GM21825 (cell line): ENCODE measurements around the gene GORASP2.

ENCODE experiments used
- ATAC-seq: cut with Tn5 transposase; IDR thresholded peaks from one replicate; pipeline ENCODE4 v1.9.1; 2021; ENCODE audit warnings: mild to moderate bottlenecking, moderate library complexity; ENCODE audit not compliant: unreplicated experiment

Gene GORASP2

DNA sequence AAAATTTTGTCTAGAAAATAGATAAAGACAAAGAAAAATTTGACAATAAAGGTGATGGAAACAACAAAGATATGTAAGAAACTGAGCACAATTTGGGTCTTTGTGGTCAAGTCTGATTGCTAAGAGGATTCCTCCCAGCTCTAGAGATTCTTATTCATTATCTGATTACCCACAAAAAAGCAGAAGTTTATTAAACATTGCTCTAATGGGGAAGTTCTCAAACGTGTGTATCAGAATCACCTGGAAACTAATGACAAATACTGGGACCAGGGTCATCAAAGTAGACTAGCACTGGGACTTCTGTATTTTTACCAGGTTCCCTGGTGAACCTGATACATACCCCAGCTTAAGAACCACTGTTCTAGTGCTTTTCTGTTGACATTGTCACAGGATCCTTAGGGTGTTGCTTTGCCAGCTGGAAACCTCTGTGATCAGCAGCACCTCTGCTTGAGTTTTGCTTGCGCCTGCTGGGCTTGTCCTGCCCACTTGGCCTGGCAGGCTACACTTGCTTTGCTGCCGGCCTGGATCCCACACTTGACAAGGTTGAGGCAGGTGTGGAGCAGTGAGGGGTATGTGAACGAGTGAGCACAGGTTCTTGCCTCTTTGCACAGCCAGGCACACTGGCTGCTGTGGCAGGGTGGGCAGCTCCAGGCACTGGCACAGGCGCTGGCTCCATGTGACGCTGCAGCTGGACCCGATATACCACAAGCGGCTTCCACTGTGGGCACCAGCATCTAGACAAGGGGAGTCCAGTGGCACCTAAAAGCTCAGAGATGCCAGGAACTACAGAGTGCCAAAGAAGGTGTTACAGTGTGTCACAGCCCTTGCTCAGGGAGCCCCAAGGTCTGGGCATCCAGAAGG is 6.2 kb upstream of the GORASP2 start:
- no peak for ATAC-seq

DNA sequence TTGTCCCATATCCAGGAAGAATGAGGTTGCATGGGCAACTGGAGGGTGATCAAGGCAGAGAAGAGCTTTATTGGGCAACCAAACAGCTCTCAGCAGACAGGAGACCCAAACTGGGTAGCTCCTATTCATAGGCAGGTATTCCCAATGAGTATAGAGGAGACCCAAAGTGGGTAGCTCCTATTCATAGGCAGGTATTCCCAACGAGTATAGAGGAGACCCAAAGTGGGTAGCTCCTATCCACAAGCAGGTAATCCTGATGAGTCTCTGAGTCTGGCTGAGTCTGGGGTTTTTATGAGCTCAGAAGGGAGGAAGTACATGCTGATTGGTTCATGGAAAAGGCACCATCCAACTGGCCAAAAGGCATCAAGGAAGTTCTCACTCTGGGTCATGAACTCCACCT is 5.3 kb upstream of the GORASP2 start:
- ATAC-seq, result no peak

DNA sequence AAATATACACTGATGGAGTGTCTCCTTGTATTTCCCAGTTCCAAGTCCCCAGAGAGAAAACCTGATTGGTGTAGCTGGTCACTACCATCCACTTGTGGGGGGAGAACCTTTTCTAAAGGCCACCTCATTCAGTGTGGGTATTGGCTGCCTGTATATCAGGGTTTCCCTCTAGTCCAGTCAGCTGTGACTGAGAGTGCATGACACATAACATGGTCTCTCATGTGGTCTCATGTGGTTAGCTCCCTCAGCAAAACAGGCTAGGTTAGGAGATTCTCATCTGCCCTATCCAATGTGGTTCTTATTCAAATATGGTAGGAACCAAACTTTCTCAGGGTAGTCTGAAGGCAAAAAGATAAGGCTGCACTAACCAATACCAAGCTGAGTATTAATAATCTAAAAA is 4.1 kb upstream of the GORASP2 start:
- no peak for ATAC-seq

DNA sequence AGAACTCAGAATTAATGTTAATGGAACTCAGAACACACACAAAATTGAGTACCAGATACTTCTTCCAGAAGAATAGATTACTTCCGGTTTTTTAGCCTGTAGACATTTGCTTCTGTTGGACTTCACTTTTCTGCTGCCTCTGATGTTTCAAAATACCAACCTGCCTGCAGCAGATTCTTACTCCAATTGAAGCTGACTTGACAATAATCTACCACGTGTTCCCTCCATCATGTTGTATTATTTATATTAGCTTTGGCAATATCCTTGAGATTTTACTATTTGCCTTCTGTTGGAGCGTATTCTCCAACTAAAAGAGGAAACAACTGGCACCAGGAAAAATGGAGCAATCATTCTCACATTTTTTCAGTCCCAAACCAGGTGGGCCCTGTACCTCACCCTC is 3.1 kb upstream of the GORASP2 start:
- no peak for ATAC-seq

DNA sequence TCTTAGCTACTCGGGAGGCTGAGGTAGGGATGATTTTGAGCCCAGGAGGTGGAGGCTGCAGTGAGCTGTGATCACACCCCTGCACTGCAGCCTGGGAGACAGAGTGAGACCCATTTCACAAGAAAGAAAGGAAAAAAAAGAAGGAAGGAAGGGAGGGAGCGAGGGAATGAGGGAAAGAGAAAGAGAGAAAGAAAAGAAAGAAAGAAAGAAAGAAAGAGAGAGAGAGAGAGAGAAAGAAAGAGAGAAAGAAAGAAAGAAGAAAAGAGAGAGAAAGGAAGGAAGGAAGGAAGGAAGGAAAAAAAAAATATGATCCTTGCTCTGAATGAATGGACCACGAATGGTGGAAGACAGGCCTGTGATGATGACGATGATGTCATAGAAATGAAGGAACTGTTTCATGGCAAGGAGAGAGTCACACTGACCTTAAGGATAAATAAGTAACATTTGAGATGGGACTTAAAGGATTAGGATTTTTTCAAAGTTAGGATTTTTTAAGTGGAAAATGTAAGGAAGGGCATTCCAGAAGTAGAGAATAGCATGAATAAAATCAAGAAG is 2.2 kb upstream of the GORASP2 start:
- no peak for ATAC-seq

DNA sequence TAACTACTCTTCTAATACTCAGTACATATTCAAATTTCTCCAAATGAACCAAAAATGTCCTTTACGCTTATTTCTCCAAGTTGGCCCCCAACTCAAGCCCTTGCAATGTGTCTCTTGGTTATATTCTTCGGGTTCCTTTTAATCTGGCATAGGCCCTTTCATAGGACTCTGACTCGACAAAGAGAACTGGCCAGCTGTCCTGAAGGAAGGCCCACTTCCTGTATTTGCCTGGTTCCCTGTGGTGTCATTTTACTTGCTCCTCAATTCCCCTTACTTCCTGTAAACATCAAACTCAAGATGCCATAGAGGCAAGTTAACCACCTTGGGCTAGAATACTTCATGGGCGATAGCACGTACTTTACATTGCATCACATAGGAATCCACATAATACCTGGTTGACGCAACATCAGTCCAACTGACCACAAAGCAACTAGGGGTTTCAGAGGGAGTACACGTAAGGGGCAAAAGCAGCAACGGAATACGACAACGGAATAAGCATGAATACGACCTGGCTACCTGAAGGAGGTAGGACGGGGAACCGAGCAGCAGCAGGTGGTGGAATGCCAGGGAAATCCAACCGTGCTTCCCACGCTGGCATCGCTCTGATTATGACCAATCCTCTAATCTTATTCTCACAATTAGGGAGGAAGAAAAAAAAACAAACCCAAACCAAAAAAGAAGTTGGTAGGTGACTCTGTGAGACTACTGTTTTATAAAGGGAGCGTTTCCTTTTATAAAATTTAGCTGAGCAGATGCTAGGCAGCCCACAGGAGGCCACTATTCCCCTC is 823 bp upstream of the GORASP2 start:
- no peak for ATAC-seq

DNA sequence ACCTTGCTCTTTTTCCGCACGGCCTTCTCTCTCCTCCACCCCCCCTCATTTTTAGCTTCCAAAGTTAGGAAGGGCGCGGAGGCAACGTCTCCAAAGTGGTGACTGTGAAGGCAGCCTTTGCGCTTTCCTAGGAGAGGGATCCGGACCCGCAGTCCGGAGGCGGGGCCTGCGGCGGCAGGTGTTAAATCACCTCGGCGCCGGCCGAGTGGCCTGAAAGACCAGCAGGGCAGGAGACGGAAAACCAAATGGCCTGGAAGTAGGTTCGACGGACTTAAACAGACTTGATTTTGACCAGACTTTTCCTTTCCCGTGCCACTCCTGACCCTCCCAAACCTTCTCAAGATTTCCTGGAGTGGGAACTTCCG is 615 bp downstream of the GORASP2 start:
- peak; percentile 13 for ATAC-seq

DNA sequence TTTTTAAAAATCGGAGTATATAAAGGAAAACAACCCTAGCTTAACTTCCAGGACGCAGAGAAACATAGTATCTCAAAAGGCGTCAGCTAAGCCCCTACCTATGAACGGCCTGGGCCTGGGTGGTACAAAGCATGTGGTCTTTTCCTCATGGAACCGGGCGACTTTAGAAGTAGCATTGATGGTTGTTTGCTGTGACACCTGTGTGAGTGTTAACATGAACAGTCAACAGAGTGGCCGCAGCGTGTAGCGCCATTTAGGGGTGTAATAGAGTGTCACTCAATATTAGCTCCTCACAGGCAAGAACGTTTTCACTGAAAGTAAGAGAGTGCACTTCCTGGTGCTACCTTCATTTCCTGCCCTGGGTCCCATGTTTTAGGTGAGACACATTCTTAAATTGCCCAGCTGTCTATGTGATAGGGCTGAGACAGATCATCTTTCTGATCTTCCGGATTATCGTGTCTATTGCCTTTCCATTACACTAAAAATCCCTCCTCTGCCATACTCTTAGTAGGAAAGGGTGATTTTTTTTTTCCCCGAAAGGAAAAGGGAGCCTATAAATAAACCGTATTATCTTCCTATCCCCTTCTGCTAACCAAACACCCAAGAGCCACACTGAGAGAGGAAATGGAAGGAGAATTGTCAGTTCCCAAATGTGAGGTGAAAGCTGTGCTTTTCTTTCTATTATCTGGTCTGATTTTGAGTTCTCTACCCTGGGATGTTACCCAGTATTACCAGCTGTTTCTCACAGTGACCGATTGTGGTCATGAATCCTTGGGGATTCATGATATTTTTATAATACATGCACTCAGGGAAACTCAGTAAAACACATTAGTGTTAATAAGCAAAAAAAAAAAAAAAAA is 1.3 kb downstream of the GORASP2 start:
- ATAC-seq, result peak; percentile 30

DNA sequence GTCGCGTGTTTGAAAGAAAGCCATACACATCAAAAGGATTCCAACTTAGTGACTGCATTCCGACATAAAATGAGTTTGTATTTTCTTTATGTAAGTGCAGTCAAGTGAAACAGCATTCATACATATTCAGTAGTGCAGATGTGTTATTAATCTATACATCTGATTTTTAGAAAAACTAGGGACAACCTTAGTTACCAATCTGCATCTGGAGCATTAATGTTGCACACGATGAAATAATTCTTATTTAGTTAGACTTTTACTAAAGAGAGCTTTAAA is 1.9 kb downstream of the GORASP2 start:
- ATAC-seq, result no peak

DNA sequence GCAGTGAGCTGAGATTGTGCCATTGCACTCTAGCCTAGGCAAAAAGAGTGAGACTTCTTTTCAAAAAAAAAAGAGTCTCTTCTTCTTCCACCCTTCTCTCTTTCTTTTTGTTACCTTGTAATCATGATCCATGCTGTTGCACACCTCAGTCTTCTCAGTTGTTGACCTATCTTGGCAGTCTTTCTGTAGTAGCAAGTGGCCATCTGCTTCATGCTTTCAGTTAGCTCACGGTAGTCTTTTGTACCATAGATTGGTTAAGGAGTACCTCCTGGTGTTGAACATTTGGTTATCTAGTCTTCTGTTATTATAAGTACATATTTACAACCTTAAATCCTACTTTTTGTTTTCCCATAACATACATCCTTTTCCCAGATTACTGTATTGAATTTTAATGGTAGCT is 3.1 kb downstream of the GORASP2 start:
- ATAC-seq, result no peak

DNA sequence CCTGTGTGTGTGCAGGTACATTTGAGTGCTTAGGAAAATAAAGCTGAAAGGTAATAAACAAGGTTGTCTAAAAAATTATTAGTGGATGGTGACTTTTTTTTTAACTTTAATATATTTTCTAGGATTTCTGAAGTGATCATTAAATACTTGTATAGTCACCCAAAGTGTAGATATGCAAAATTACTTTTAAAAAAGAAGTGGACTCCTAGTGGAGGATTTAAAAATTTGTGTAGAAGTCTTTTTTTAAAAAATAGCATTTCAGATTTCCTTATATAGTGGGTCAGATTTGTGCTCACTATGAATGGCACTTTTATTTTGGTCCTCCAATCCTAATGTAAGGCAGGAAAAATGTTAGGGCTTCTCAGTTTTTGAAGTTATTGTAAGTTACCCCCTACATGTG is 3.9 kb downstream of the GORASP2 start:
- no peak for ATAC-seq

DNA sequence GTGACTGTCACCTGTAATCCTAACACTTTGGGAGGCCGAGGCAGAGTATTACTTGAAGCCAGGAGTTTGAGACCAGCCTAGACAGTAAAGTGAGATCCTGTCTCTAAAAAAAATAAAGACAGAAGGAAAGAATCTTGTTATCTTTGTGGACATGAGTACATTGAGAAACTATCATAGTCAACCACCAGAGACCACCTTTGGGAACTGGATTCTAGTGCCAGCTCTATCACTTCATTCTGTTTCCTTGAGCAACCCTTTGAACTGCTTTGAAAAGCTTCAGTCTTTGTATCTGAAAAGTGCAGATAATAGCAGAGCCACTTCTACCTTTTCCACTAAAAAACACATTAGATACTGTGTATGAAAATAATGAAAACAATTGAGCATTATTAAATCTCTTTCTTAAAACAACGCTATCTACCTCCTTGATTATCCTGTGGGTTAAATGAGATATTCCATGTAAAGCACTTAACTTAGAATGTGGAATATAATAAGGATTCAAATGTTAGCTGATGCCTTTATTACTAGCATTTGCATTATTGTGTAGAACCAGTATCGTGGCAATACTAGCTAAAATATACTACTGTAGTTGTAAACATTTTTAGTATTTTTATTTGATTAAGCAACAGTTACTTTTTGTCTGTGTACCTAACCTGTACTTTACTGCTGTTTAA is 8.8 kb downstream of the GORASP2 start:
- no peak for ATAC-seq

DNA sequence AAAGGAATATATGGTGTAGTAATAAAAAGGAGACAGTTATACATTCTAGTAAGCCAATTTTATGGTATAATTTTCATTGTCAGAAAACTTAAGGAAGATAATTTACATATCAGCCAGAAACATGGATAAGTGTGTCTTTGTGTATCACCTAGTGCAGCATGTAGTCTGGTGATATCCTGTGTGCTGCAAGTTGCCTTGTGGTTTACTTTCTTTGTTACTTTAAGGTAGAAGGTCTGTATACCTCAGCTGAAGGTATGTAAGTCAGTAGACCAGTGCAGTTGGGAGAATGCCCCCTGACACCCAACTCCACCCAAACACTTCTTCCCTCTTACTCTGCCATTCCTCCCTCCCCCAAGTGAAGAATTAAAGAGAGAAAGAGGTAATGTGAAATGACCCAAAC is 11.0 kb downstream of the GORASP2 start:
- no peak for ATAC-seq

DNA sequence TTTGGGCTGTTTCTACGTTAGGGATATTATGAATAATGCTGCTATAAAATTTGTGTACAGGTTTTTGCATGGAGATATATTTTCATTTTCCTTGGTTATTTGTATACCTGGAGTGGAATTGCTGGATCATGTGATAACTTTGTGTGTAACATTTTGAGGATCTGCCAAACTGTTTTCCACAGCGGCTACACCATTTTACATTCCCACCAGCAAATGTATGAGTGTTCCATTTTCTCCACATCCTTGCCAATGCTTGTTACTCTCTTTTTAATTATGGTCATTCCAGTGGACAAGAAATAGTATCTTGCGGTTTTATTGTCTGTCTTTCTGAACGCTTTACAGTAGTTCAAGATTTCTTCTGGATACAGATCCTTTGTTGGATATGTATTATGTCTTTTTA is 13.6 kb downstream of the GORASP2 start:
- ATAC-seq, result no peak

DNA sequence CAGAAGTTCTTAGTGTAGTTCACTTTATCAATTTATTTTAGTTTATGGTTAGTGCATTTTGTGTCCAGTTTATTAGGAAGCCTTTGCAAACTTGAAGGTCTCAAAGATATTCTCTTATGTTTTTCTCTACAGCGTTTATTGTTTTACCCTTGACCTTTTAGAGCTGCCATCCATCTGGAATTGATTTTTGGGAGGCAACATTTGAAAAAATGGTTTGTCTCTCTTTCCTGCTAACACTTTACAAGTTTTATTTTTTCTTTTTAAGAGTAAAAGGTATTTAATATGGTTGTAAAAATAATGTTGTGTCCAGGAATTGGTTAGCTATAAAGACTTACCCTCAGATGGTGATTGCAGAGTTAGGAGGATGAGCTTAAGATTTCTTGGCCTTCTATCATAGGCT is 14.0 kb downstream of the GORASP2 start:
- ATAC-seq, result no peak

DNA sequence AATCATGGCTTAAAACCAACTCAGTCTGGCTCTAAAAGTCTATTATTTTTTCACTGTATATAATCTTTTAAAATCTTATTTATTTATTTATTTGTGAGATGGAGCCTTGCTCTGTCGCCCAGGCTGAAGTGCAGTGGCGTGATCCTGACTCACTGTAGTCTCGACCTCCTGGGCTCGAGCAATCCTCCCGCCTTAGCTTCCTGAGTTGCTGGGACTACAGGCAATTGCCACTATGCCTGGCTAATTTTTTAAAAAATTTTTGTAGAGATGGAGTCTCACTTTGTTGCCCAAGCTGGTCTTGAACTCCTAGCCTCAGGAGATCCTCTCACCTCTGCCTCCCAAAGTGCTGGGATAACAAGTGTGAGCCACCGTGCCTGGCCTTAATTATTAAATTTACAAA is 14.5 kb downstream of the GORASP2 start:
- no peak for ATAC-seq

DNA sequence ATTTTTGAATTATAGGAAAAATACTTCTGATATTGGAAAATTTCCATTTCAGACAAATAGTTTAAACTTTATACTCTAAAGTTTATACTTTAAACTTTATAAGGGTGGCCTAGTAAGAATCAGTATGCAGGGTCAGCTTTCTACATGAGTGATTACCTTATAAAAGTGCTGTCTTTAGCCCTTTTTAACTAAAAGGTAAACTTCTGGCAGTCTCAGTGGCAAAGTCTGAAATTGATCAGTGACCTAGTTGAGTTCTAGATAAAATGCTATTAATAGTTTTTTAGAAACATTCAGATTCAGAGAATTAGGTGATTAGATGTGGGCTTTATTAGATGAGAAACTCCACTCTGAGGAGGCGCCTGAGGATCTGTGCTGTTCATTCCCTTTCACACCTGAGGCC is 15.5 kb downstream of the GORASP2 start:
- no peak for ATAC-seq

DNA sequence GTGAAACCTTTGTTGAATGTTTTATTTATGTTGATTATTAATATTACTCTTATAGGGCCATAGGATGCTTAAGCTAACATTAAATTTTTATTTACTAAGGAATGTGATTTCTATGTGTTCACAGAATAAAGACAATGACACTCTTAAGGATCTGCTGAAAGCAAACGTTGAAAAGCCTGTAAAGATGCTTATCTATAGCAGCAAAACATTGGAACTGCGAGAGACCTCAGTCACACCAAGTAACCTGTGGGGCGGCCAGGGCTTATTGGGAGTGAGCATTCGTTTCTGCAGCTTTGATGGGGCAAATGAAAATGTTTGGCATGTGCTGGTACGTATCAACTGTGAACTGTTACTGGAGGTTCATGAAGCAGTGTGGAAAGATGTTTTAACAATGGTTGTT is 20.4 kb downstream of the GORASP2 start:
- no peak for ATAC-seq

DNA sequence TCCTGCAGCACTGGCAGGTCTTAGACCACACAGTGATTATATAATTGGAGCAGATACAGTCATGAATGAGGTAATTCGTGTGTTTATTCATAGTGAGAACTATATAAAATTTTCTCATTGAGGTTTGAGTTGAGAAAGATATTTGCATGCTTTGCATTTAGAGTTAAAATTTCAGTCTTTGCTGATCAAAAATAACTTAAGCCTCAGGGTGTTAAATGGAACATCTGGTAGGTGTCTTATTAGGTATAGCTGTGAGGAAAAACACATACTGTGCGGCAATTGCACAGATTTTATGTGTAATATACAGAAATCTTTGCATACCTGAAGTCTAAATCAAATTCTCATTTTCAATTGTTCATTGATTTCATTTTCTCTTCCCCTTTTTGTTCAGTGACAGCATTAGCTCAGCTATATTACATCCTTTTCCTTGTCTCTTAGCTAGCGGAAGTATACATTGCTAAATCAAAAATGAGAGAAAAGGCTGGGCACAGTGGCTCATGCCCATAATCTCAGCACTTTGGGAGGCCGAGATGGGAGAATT is 21.2 kb downstream of the GORASP2 start:
- ATAC-seq, result peak; percentile 74

DNA sequence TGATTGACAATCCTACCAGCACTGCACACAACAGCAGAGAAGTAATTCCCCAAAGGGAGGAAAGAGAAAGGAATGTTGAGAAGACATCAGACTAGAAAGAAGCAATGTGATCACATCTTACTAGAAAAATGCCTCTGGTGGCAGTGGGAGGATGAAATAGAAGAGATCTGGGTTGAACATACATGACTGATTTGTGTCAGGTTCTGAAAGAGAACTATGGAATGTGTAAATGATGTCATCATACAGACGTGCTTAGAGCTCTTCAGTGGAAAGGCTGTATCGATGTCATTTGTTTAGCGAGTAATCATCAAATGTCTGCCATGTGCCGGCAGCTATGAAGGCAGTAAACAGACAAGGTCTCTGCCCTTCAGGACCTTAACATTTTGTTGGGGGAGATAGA is 24.9 kb downstream of the GORASP2 start:
- no peak for ATAC-seq

DNA sequence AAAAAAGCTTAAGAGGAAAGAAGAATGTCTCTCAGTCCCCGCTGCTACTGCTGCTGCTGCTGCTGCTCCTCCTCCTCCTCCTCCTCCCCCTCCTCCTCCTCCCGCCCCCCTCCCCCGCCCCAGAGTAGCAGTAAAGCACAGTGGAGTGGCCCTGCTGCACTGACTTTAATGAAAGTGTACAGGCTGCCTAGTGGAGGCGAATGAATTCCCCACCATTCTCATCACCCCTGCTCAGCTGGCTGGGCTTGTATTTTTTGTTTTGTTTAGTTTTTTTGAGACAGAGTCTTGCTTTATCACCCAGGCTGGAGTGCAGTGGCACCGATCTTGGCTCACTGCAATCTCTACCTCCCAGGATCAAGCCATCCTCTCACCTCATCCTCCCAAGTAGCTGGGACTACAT is 34.3 kb downstream of the GORASP2 start:
- no peak for ATAC-seq
